ENCODE measurements around the gene CFAP74.

- no peak for TF ChIP-seq CTCF (IDR thresholded peaks at IDR 0.05)
- TF ChIP-seq POLR2A (IDR thresholded peaks at IDR 0.05), result no peak
Observed at GRCh38 chr1:1973716-1974642, 29.6 kb downstream of the CFAP74 start.

All from thyroid gland (tissue), 4 donors.